Liver (tissue), 9 donors: ENCODE data around the gene SERINC3. TPM values are rescaled to one million over a fixed set of nuclear protein-coding genes. Genes with fewer than 3 reads are reported as not detected.

ENCODE experiments used
- DNase-seq: peaks from one replicate; pipeline ENCODE4 v3.0.0-alpha.2; 2017; ENCODE audit warnings: low spot score
- H3K27ac ChIP-seq, 2 donors: one replicate each; pipeline ENCODE4 v1.7.0; 2013; ENCODE audit warnings: inconsistent platforms in 2 of 2, low read length in 2 of 2, control low read depth in 1 of 2, low read depth in 1 of 2, mild to moderate bottlenecking in 1 of 2
- H3K27me3 ChIP-seq, 4 donors: one replicate each; pipeline versions ENCODE4 v1.6.1 to v1.7.0; 2013; ENCODE audit warnings: low read length in 3 of 4, inconsistent platforms in 1 of 4, mild to moderate bottlenecking in 1 of 4, moderate library complexity in 1 of 4; ENCODE audit not compliant: control insufficient read depth in 4 of 4, insufficient read depth in 4 of 4
- H3K36me3 ChIP-seq, 4 donors: one replicate each; pipeline versions ENCODE4 v1.6.1 to v1.7.0; 2013; ENCODE audit warnings: low read length in 3 of 4, mild to moderate bottlenecking in 3 of 4, low read depth in 1 of 4, moderate library complexity in 1 of 4; ENCODE audit not compliant: control insufficient read depth in 4 of 4, insufficient read depth in 3 of 4
- H3K4me1 ChIP-seq, 4 donors: one replicate each; pipeline versions ENCODE4 v1.6.1 to v1.7.0; 2013; ENCODE audit warnings: low read length in 3 of 4, mild to moderate bottlenecking in 3 of 4, moderate library complexity in 1 of 4; ENCODE audit not compliant: control insufficient read depth in 4 of 4, insufficient read depth in 4 of 4
- H3K4me3 ChIP-seq, 3 donors: one replicate each; pipeline versions ENCODE4 v1.6.1 to v1.7.0; 2013; ENCODE audit warnings: low read length in 3 of 3, control low read depth in 1 of 3, low read depth in 1 of 3, mild to moderate bottlenecking in 1 of 3
- H3K9ac ChIP-seq, 2 donors: one replicate each; pipeline ENCODE4 v1.7.0; 2013; ENCODE audit warnings: low read length in 2 of 2, mild to moderate bottlenecking in 2 of 2, moderate library complexity in 2 of 2, control low read depth in 1 of 2, low read depth in 1 of 2
- H3K9me3 ChIP-seq, 4 donors: one replicate each; pipeline versions ENCODE4 v1.6.1 to v1.7.0; 2013; ENCODE audit warnings: low read length in 3 of 4; ENCODE audit not compliant: control insufficient read depth in 4 of 4
- ATF3 ChIP-seq: IDR thresholded peaks from 2 replicates; pipeline ENCODE4 v1.6.1; 2016; ENCODE audit warnings: antibody characterized with exemption
- EGR1 ChIP-seq, 2 donors: IDR thresholded peaks; 2 replicates each; pipeline ENCODE4 v1.6.1; 2016 to 2018; ENCODE audit warnings: antibody characterized with exemption in 2 of 2, low read depth in 2 of 2
- FOXA1 ChIP-seq: IDR thresholded peaks from 2 replicates; pipeline ENCODE4 v1.6.1; 2016; ENCODE audit warnings: antibody characterized with exemption
- FOXA2 ChIP-seq: IDR thresholded peaks from 2 replicates; pipeline ENCODE4 v1.6.1; 2016; ENCODE audit warnings: antibody characterized with exemption
- GABPA ChIP-seq, 2 donors: IDR thresholded peaks in 1 of 2; conservative IDR thresholded peaks in 1 of 2; 2 replicates each; pipeline ENCODE4 v1.6.1; 2016; ENCODE audit warnings: antibody characterized with exemption in 2 of 2, mild to moderate bottlenecking in 1 of 2, moderate library complexity in 1 of 2
- HNF4A ChIP-seq, 2 donors: conservative IDR thresholded peaks; 2 replicates each; pipeline ENCODE4 v1.6.1; 2016; ENCODE audit warnings: antibody characterized with exemption in 2 of 2, mild to moderate bottlenecking in 2 of 2
- HNF4G ChIP-seq: IDR thresholded peaks from 2 replicates; pipeline ENCODE4 v1.6.1; 2016; ENCODE audit warnings: antibody characterized with exemption
- JUND ChIP-seq, 2 donors: IDR thresholded peaks; 2 replicates each; pipeline ENCODE4 v1.6.1; 2016; ENCODE audit warnings: antibody characterized with exemption in 2 of 2
- NR2F2 ChIP-seq: IDR thresholded peaks from 2 replicates; pipeline ENCODE4 v1.6.1; 2016; ENCODE audit warnings: antibody characterized with exemption
- RAD21 ChIP-seq, 2 donors: IDR thresholded peaks; 2 replicates each; pipeline ENCODE4 v1.6.1; 2016; ENCODE audit warnings: antibody characterized with exemption in 2 of 2, mild to moderate bottlenecking in 2 of 2
- REST ChIP-seq: IDR thresholded peaks from 2 replicates; pipeline ENCODE4 v1.6.1; 2016; ENCODE audit warnings: antibody characterized with exemption, mild to moderate bottlenecking
- RXRA ChIP-seq, 2 donors: IDR thresholded peaks; 2 replicates each; pipeline ENCODE4 v1.6.1; 2017 to 2018; ENCODE audit warnings: antibody characterized with exemption in 2 of 2, mild to moderate bottlenecking in 1 of 2
- SP1 ChIP-seq: IDR thresholded peaks from 2 replicates; pipeline ENCODE4 v1.6.1; 2018; ENCODE audit warnings: antibody characterized with exemption, mild to moderate bottlenecking
- TAF1 ChIP-seq: conservative IDR thresholded peaks from 2 replicates; pipeline ENCODE4 v1.6.1; 2016; ENCODE audit warnings: antibody characterized with exemption, mild to moderate bottlenecking
- YY1 ChIP-seq: IDR thresholded peaks from 2 replicates; pipeline ENCODE4 v1.6.1; 2016; ENCODE audit warnings: antibody characterized with exemption, mild to moderate bottlenecking
- WGBS: extraction: QIAGEN DNeasy Blood & Tissue Kit; methylation state at CpG from one replicate; pipeline ENCODE4 v1.1.7; 2013; 5-methylcytosine and 5-hydroxymethylcytosine counted together
- polyA plus RNA-seq, 2 donors: library from polyadenylated mRNA; stranded (reverse) in 1 of 2; unstranded in 1 of 2; fragments of 200-250 nt in 1 of 2; fragments of >200 nt in 1 of 2; fragmentation: Nextera tagmentation in 1 of 2; extraction: Ambion mirVana in 1 of 2; gene quantifications; one replicate each; pipeline versions ENCODE4 v1.2.1 to v1.2.3, GENCODE V29; 2013 to 2015
- total RNA-seq, 2 donors: library from RNA; depleted of rRNA; stranded (reverse); fragments of >200 nt; gene quantifications; one replicate each; pipeline ENCODE4 v1.2.3, GENCODE V29; 2014
- TF ChIP-seq, protein P1 (sequence below): fragments of 150-350 bp; IDR thresholded peaks from 2 replicates; pipeline ENCODE4 v1.5.1; 2017; ENCODE audit warnings: improper control_type of control experiment, low read depth, low read length; ENCODE audit not compliant: missing input control
- TF ChIP-seq, protein P2 (sequence below): IDR thresholded peaks from 2 replicates; pipeline ENCODE4 v1.6.1; 2016; ENCODE audit warnings: antibody characterized with exemption
- TF ChIP-seq, protein P3 (sequence below): IDR thresholded peaks from 2 replicates; pipeline ENCODE4 v1.6.1; 2016; ENCODE audit warnings: antibody characterized with exemption
- donor health status: healthy.
- donor health status: healthy.
- donor health status: healthy.
- donor health status: healthy.
- donor health status: healthy.

SERINC3 gene
- total and polyA plus RNA-seq, 4 donors, result 51.1 to 70.0 (median 58.5) TPM

GRCh38 chr20:44455126-44455525 lies 66.7 kb downstream of the SERINC3 start (continued):
- TF ChIP-seq REST (no peak), FOXA2 (no peak), RXRA (IDR thresholded peaks at IDR 0.05) (no peak), HNF4A (conservative IDR thresholded peaks at IDR 0.05) (no peak), SP1 (no peak)

DNA sequence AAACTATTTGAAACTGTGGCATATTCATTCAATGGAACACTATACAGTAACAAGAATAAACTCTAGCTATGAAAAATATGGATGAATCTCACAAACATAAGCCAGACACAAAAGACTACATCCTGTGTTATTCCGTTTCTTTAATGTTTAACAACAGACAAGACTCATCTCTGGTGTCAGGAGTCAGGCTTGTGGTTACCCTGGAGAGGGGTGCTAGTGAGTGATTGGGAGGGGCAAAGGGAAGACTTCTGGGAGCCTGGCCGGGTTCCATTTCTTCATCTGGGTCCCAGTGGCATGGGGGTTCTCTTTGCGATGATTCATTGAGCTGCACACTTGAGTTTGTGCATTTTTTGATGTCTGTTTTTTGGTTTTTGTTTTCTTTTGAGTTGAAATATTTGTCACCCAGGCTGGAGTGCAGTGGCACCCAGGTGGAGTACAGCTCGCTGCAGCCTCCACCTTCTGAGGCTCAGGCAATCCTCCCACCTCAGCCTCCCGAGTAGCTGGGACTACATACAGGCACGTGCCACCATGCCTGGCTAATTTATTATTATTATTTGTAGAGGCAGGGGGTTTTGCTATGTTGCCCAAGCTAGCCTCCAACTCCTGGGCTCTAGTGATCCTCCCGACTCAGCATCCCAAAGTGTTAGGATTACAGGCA lies 67.4 kb downstream of the SERINC3 start:
- Histone ChIP-seq H3K9me3 (no peaks in the 10 kb centered on the region), H3K4me1 (peaks cover 4 to 18% (median 10%) of the 10 kb centered on the region in 4 donors), H3K27me3 (no peaks in the 10 kb centered on the region), H3K9ac (no peak overlapping the region), H3K4me3 (no peak overlapping the region), H3K36me3 (no peaks in the 10 kb centered on the region), H3K27ac (no peak overlapping the region)
- 92% methylated on average over 7 of the region's 7 CpGs for WGBS
- TF ChIP-seq TAF1 (no peak), YY1 (no peak), SP1 (no peak), EGR1 (IDR thresholded peaks at IDR 0.05; ENCODE audit: low read depth in 2 of 2) (no peak), JUND (IDR thresholded peaks at IDR 0.05) (no peak), FOXA1 (no peak), FOXA2 (no peak), REST (no peak), HNF4G (no peak), GABPA (IDR thresholded peaks at IDR 0.05 in 1 of 2, conservative IDR thresholded peaks at IDR 0.05 in 1 of 2) (no peak), ATF3 (no peak), RAD21 (IDR thresholded peaks at IDR 0.05) (no peak), RXRA (IDR thresholded peaks at IDR 0.05) (no peak), NR2F2 (no peak), HNF4A (conservative IDR thresholded peaks at IDR 0.05) (no peak)
- TF ChIP-seq, protein P1, sequence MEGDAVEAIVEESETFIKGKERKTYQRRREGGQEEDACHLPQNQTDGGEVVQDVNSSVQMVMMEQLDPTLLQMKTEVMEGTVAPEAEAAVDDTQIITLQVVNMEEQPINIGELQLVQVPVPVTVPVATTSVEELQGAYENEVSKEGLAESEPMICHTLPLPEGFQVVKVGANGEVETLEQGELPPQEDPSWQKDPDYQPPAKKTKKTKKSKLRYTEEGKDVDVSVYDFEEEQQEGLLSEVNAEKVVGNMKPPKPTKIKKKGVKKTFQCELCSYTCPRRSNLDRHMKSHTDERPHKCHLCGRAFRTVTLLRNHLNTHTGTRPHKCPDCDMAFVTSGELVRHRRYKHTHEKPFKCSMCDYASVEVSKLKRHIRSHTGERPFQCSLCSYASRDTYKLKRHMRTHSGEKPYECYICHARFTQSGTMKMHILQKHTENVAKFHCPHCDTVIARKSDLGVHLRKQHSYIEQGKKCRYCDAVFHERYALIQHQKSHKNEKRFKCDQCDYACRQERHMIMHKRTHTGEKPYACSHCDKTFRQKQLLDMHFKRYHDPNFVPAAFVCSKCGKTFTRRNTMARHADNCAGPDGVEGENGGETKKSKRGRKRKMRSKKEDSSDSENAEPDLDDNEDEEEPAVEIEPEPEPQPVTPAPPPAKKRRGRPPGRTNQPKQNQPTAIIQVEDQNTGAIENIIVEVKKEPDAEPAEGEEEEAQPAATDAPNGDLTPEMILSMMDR, result no peak
- TF ChIP-seq, protein P2, sequence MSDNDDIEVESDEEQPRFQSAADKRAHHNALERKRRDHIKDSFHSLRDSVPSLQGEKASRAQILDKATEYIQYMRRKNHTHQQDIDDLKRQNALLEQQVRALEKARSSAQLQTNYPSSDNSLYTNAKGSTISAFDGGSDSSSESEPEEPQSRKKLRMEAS, result no peak
- TF ChIP-seq, protein P3, sequence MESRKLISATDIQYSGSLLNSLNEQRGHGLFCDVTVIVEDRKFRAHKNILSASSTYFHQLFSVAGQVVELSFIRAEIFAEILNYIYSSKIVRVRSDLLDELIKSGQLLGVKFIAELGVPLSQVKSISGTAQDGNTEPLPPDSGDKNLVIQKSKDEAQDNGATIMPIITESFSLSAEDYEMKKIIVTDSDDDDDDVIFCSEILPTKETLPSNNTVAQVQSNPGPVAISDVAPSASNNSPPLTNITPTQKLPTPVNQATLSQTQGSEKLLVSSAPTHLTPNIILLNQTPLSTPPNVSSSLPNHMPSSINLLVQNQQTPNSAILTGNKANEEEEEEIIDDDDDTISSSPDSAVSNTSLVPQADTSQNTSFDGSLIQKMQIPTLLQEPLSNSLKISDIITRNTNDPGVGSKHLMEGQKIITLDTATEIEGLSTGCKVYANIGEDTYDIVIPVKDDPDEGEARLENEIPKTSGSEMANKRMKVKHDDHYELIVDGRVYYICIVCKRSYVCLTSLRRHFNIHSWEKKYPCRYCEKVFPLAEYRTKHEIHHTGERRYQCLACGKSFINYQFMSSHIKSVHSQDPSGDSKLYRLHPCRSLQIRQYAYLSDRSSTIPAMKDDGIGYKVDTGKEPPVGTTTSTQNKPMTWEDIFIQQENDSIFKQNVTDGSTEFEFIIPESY, result no peak
- DNase-seq, result no peak
